NB4 (cell line): ENCODE data around the gene TLDC2.
"Not testable (repeated sequence)": the region's sequence is repeated elsewhere in the genome, so short reads cannot be mapped to it uniquely, and the experiment has no call there.

Experiments used
- CTCF ChIP-seq: IDR thresholded peaks from one replicate; pipeline ENCODE4 v1.5.1; 2012; ENCODE audit warnings: low read depth, low read length
- POLR2A ChIP-seq: IDR thresholded peaks from 2 replicates; pipeline ENCODE4 v1.6.1; 2011; ENCODE audit warnings: mild to moderate bottlenecking; ENCODE audit not compliant: insufficient read length; ENCODE audit errors: extremely low read depth

GRCh38 chr20:36841030-36841429 is 34.9 kb upstream of the TLDC2 start:
- TF ChIP-seq CTCF, POLR2A: not testable (repeated sequence)
